IPS-NIHi7 (cell line): ENCODE data around the gene DNAI1.

ENCODE experiments used
- DNase-seq: peaks from one replicate; pipeline ENCODE4 v3.0.0; 2012; ENCODE audit warnings: mixed read lengths; ENCODE audit errors: extremely low spot score

The DNAI1 gene

GRCh38 chr9:34541540-34541939 lies 82.9 kb downstream of the DNAI1 start:
- DNase-seq = no peak

GRCh38 chr9:34544035-34544434 lies 85.4 kb downstream of the DNAI1 start:
- no peak for DNase-seq

GRCh38 chr9:34545497-34545896 lies 86.9 kb downstream of the DNAI1 start:
- no peak for DNase-seq

- no peak for DNase-seq
Measured at GRCh38 chr9:34546102-34546833, 87.7 kb downstream of the DNAI1 start.

- peak; percentile 86 for DNase-seq
Measured at GRCh38 chr9:34546834-34547827, 88.5 kb downstream of the DNAI1 start.

- DNase-seq = peak; percentile 90
Measured at GRCh38 chr9:34547960-34548611, 89.5 kb downstream of the DNAI1 start.

GRCh38 chr9:34549407-34549732 lies 90.8 kb downstream of the DNAI1 start:
- DNase-seq = no peak

- no peak for DNase-seq
Measured at GRCh38 chr9:34550016-34550680, 91.5 kb downstream of the DNAI1 start.

GRCh38 chr9:34550681-34551270 lies 92.2 kb downstream of the DNAI1 start:
- no peak for DNase-seq

- no peak for DNase-seq
Measured at GRCh38 chr9:34551751-34552605, 93.4 kb downstream of the DNAI1 start.

GRCh38 chr9:34552606-34552981 lies 94.0 kb downstream of the DNAI1 start:
- no peak for DNase-seq

GRCh38 chr9:34552986-34553385 lies 94.4 kb downstream of the DNAI1 start:
- no peak for DNase-seq

- DNase-seq = no peak
Measured at GRCh38 chr9:34553511-34554021, 95.0 kb downstream of the DNAI1 start.

- DNase-seq = no peak
Measured at GRCh38 chr9:34554211-34555001, 95.8 kb downstream of the DNAI1 start.

- DNase-seq = no peak
Measured at GRCh38 chr9:34555002-34555348, 96.4 kb downstream of the DNAI1 start.

- DNase-seq = no peak
Measured at GRCh38 chr9:34555500-34555899, 96.9 kb downstream of the DNAI1 start.

- no peak for DNase-seq
Measured at GRCh38 chr9:34555936-34556525, 97.4 kb downstream of the DNAI1 start.

GRCh38 chr9:34556949-34557348 lies 98.3 kb downstream of the DNAI1 start:
- DNase-seq = no peak
